ENCODE data around the gene GSTCD. TPM values are rescaled to one million over a fixed set of nuclear protein-coding genes. Genes with fewer than 3 reads are reported as not detected.

Gene GSTCD
- total RNA-seq, 3 donors from 2014 or later (not counting 1 experiment from before 2014, with no cell fraction given) = 5.6 to 7.7 (median 6.2) TPM

GRCh38 chr4:105674011-105674410 lies 34.6 kb upstream of the GSTCD start:
- Histone ChIP-seq H3K4me1 (ENCODE audit: control insufficient read depth, insufficient read depth, low read length) (no peaks in the 10 kb centered on the region), H3K36me3 (ENCODE audit: control insufficient read depth, insufficient read depth, low read length) (no peaks in the 10 kb centered on the region), H3K9me3 (ENCODE audit: control insufficient read depth, insufficient read depth, low read length) (no peaks in the 10 kb centered on the region), H3K27me3 (ENCODE audit: control insufficient read depth, insufficient read depth, low read length) (no peaks in the 10 kb centered on the region), H3K4me3 (ENCODE audit: low read length) (no peak overlapping the region), H3K27ac (ENCODE audit: low read length) (no peak overlapping the region)
- intact Hi-C loops (cut with micrococcal nuclease) = no loop called here
- WGBS (ENCODE audit: insufficient coverage) = 100% methylated on average over 1 of the region's 1 CpG
- no peak for ATAC-seq
- Mint-ChIP-seq H3K4me3 (no peak overlapping the region), H3K4me1 (no peaks in the 10 kb centered on the region), H3K27ac (no peak overlapping the region), H3K9me3 (no peaks in the 10 kb centered on the region), H3K36me3 (no peaks in the 10 kb centered on the region), H3K27me3 (ENCODE audit: low read depth in 2 of 2) (peaks cover 6 to 40% of the 10 kb centered on the region in 2 donors)
- no peak for DNase-seq
- TF ChIP-seq CTCF (IDR thresholded peaks at IDR 0.05) = no peak

GRCh38 chr4:105677709-105678108 lies 30.9 kb upstream of the GSTCD start:
- H3K27ac ChIP-seq (ENCODE audit: low read length) = no peak overlapping the region
- peaks cover 8% of the 10 kb centered on the region for H3K36me3 ChIP-seq (ENCODE audit: control insufficient read depth, insufficient read depth, low read length)
- no peak overlapping the region for H3K4me3 ChIP-seq (ENCODE audit: low read length)
- whole genome bisulfite sequencing (ENCODE audit: insufficient coverage) = 97% methylated on average over 2 of the region's 2 CpGs
- H3K9me3 Mint-ChIP-seq = no peaks in the 10 kb centered on the region
- no peak for DNase-seq
- intact Hi-C loops (cut with micrococcal nuclease) = no loop called here
- H3K27ac Mint-ChIP-seq = no peak overlapping the region
- no peak for ATAC-seq
- no peaks in the 10 kb centered on the region for H3K27me3 ChIP-seq (ENCODE audit: control insufficient read depth, insufficient read depth, low read length)
- H3K36me3 Mint-ChIP-seq = peaks cover 8% of the 10 kb centered on the region
- H3K4me1 Mint-ChIP-seq = no peaks in the 10 kb centered on the region
- no peaks in the 10 kb centered on the region for H3K9me3 ChIP-seq (ENCODE audit: control insufficient read depth, insufficient read depth, low read length)
- H3K4me3 Mint-ChIP-seq = no peak overlapping the region
- H3K27me3 Mint-ChIP-seq (ENCODE audit: low read depth in 2 of 2) = peaks cover 4 to 22% of the 10 kb centered on the region in 2 donors
- H3K4me1 ChIP-seq (ENCODE audit: control insufficient read depth, insufficient read depth, low read length) = no peaks in the 10 kb centered on the region
- TF ChIP-seq CTCF (IDR thresholded peaks at IDR 0.05) = no peak

- H3K4me3 ChIP-seq (ENCODE audit: low read length) = no peak overlapping the region
- intact Hi-C loops (cut with micrococcal nuclease) = no loop called here
- TF ChIP-seq CTCF (IDR thresholded peaks at IDR 0.05) = no peak
- ATAC-seq (no peak), DNase-seq (no peak)
- Mint-ChIP-seq H3K36me3 (peaks cover 8% of the 10 kb centered on the region), H3K4me3 (no peak overlapping the region), H3K27ac (no peak overlapping the region), H3K9me3 (no peaks in the 10 kb centered on the region), H3K27me3 (ENCODE audit: low read depth in 2 of 2) (peaks cover under 1 to 8% of the 10 kb centered on the region in 2 donors), H3K4me1 (no peaks in the 10 kb centered on the region)
- peaks cover 15% of the 10 kb centered on the region for H3K36me3 ChIP-seq (ENCODE audit: control insufficient read depth, insufficient read depth, low read length)
- H3K4me1 ChIP-seq (ENCODE audit: control insufficient read depth, insufficient read depth, low read length) = no peaks in the 10 kb centered on the region
- H3K27ac ChIP-seq (ENCODE audit: low read length) = no peak overlapping the region
- H3K9me3 ChIP-seq (ENCODE audit: control insufficient read depth, insufficient read depth, low read length) = no peaks in the 10 kb centered on the region
- WGBS (ENCODE audit: insufficient coverage) = 96% methylated on average over 2 of the region's 2 CpGs
- H3K27me3 ChIP-seq (ENCODE audit: control insufficient read depth, insufficient read depth, low read length) = no peaks in the 10 kb centered on the region
Observed at GRCh38 chr4:105679186-105679585, 29.4 kb upstream of the GSTCD start.

- Histone ChIP-seq H3K27me3 (ENCODE audit: control insufficient read depth, insufficient read depth, low read length) (no peaks in the 10 kb centered on the region), H3K27ac (ENCODE audit: low read length) (no peak overlapping the region), H3K36me3 (ENCODE audit: control insufficient read depth, insufficient read depth, low read length) (peaks cover 34% of the 10 kb centered on the region), H3K4me3 (ENCODE audit: low read length) (no peak overlapping the region), H3K4me1 (ENCODE audit: control insufficient read depth, insufficient read depth, low read length) (no peaks in the 10 kb centered on the region), H3K9me3 (ENCODE audit: control insufficient read depth, insufficient read depth, low read length) (no peaks in the 10 kb centered on the region)
- no peak overlapping the region for H3K4me3 Mint-ChIP-seq
- intact Hi-C loops (cut with micrococcal nuclease) = no loop called here
- no peaks in the 10 kb centered on the region for H3K9me3 Mint-ChIP-seq
- H3K27me3 Mint-ChIP-seq (ENCODE audit: low read depth in 2 of 2) = no peaks in the 10 kb centered on the region
- DNase-seq = no peak
- H3K27ac Mint-ChIP-seq = no peak overlapping the region
- WGBS (ENCODE audit: insufficient coverage) = 93% methylated on average over 4 of the region's 4 CpGs
- peaks cover 8% of the 10 kb centered on the region for H3K36me3 Mint-ChIP-seq
- H3K4me1 Mint-ChIP-seq = no peaks in the 10 kb centered on the region
- ATAC-seq = no peak
- no peak for TF ChIP-seq CTCF (IDR thresholded peaks at IDR 0.05)
Observed at GRCh38 chr4:105683038-105683437, 25.5 kb upstream of the GSTCD start.

Measured in natural killer cell (primary cell).